ENCODE measurements around the gene TIPRL.

DNA sequence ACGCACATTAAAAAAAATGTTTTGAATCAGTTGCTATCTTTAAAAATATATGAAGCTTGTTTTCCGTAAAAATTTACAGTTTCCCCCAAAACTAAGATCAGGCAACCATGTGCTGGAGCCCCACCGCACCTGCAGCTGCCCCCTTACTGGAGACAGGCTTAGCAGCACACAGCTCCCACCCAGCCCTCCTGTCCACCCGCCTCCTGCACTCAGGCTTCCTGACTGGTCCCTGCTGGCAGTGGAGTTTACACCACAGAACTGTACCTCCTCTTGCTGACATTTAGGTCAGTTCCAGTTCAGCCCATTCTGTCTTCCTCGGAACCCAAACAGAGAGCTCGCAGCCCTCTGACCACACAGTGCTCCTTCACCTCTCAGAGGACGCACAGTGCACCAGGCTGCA lies 44.1 kb upstream of the TIPRL start:
- TF ChIP-seq POLR2AphosphoS5 (IDR thresholded peaks at IDR 0.05; ENCODE audit: low read depth, low read length) (no peak), TAF1 (IDR thresholded peaks at IDR 0.05; ENCODE audit: borderline replicate concordance, insufficient read depth, low read length) (no peak), SIN3A (IDR thresholded peaks at IDR 0.05; ENCODE audit: borderline replicate concordance, insufficient read depth, low read length) (no peak), FOXP2 (optimal IDR thresholded peaks at IDR 0.05; ENCODE audit: borderline replicate concordance, extremely low read depth, extremely low read length, insufficient read depth) (no peak)
- TF ChIP-seq, protein P1, sequence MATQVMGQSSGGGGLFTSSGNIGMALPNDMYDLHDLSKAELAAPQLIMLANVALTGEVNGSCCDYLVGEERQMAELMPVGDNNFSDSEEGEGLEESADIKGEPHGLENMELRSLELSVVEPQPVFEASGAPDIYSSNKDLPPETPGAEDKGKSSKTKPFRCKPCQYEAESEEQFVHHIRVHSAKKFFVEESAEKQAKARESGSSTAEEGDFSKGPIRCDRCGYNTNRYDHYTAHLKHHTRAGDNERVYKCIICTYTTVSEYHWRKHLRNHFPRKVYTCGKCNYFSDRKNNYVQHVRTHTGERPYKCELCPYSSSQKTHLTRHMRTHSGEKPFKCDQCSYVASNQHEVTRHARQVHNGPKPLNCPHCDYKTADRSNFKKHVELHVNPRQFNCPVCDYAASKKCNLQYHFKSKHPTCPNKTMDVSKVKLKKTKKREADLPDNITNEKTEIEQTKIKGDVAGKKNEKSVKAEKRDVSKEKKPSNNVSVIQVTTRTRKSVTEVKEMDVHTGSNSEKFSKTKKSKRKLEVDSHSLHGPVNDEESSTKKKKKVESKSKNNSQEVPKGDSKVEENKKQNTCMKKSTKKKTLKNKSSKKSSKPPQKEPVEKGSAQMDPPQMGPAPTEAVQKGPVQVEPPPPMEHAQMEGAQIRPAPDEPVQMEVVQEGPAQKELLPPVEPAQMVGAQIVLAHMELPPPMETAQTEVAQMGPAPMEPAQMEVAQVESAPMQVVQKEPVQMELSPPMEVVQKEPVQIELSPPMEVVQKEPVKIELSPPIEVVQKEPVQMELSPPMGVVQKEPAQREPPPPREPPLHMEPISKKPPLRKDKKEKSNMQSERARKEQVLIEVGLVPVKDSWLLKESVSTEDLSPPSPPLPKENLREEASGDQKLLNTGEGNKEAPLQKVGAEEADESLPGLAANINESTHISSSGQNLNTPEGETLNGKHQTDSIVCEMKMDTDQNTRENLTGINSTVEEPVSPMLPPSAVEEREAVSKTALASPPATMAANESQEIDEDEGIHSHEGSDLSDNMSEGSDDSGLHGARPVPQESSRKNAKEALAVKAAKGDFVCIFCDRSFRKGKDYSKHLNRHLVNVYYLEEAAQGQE (IDR thresholded peaks at IDR 0.05; ENCODE audit: insufficient read depth in 1 of 2, low read depth in 2 of 2, low read length in 2 of 2), result no peak
